Loucy (cell line): ENCODE data around the gene ETS2.

Source experiments
- H2AFZ ChIP-seq: fragments of 200-600 bp; sonication (generic); 2 replicates; pipeline ENCODE4 v1.6.0; 2016; ENCODE audit warnings: antibody characterized with exemption, mild to moderate bottlenecking, low read length, moderate library complexity
- H3F3A ChIP-seq: fragments of 200-600 bp; 2 replicates; pipeline ENCODE4 v1.6.0; 2016; ENCODE audit warnings: antibody characterized with exemption, low read depth, mild to moderate bottlenecking
- H3K27me3 ChIP-seq: fragments of 200-600 bp; sonication (generic); 2 replicates; pipeline ENCODE4 v1.6.1; 2014; ENCODE audit warnings: low read length, mild to moderate bottlenecking; ENCODE audit not compliant: insufficient read depth, poor library complexity, severe bottlenecking
- H3K36me3 ChIP-seq: fragments of 200-600 bp; sonication (generic); 2 replicates; pipeline ENCODE4 v1.6.1; 2016; ENCODE audit warnings: low read length; ENCODE audit not compliant: insufficient read depth
- H3K4me1 ChIP-seq: fragments of 200-600 bp; sonication (generic); 2 replicates; pipeline ENCODE4 v1.5.1; 2014; ENCODE audit warnings: low read length, mild to moderate bottlenecking; ENCODE audit not compliant: insufficient read depth, poor library complexity, severe bottlenecking
- H3K4me2 ChIP-seq: fragments of 200-600 bp; sonication (generic); 2 replicates; pipeline ENCODE4 v1.6.0; 2014; ENCODE audit warnings: antibody characterized with exemption, low read length, low read depth, mild to moderate bottlenecking; ENCODE audit not compliant: poor library complexity, severe bottlenecking
- H3K4me3 ChIP-seq: fragments of 200-600 bp; sonication (generic); 2 replicates; pipeline ENCODE4 v1.5.1; 2014; ENCODE audit warnings: low read length, mild to moderate bottlenecking, mixed read lengths; ENCODE audit not compliant: poor library complexity, severe bottlenecking
- H3K79me2 ChIP-seq: fragments of 200-600 bp; sonication (generic); 2 replicates; pipeline ENCODE4 v1.6.1; 2014; ENCODE audit warnings: low read length; ENCODE audit not compliant: insufficient read depth
- H3K9ac ChIP-seq: fragments of 200-600 bp; sonication (generic); 2 replicates; pipeline ENCODE4 v1.6.0; 2014; ENCODE audit warnings: mild to moderate bottlenecking, low read depth, low read length, moderate library complexity; ENCODE audit not compliant: poor library complexity, severe bottlenecking
- H3K9me2 ChIP-seq: fragments of 200-600 bp; sonication (generic); replicated peaks from 2 replicates; pipeline ENCODE4 v1.6.1; 2016; ENCODE audit warnings: low read depth, low read length, mixed read lengths
- H3K9me3 ChIP-seq: fragments of 200-600 bp; sonication (generic); 2 replicates; pipeline ENCODE4 v1.6.1; 2014; ENCODE audit warnings: mild to moderate bottlenecking, antibody characterized with exemption, low read length, low read depth; ENCODE audit not compliant: insufficient read depth
- H4K20me1 ChIP-seq: fragments of 200-600 bp; sonication (generic); 2 replicates; pipeline ENCODE4 v1.6.0; 2014; ENCODE audit warnings: antibody characterized with exemption, low read length, mild to moderate bottlenecking; ENCODE audit not compliant: insufficient read depth, poor library complexity, severe bottlenecking
- CTCF ChIP-seq: fragments of 200-600 bp; sonication (generic); conservative IDR thresholded peaks from 2 replicates; pipeline ENCODE4 v1.5.1; 2014; ENCODE audit warnings: mild to moderate bottlenecking, antibody characterized with exemption, low read length
- EZH2phosphoT487 ChIP-seq: fragments of 200-600 bp; IDR thresholded peaks from 2 replicates; pipeline ENCODE4 v1.6.1; 2018; ENCODE audit warnings: antibody characterized with exemption, mild to moderate bottlenecking, moderate library complexity, borderline replicate concordance

The ETS2 gene

GRCh38 chr21:38821248-38821647, 15.5 kb downstream of the ETS2 start:
- Histone ChIP-seq H3K9me3 (0 out of 2 replicates have a peak, but pooled peaks cover 3% of the 10 kb centered on the region), H3K4me1 (peaks cover 10% of the 10 kb centered on the region), H3K4me3 (no peak overlapping the region), H3K27me3 (no peaks in the 10 kb centered on the region), H3K9me2 (no peaks in the 10 kb centered on the region), H2AFZ (no peak overlapping the region), H4K20me1 (no peaks in the 10 kb centered on the region), H3K9ac (no peak overlapping the region), H3F3A (0 out of 2 replicates have a peak, but pooled peaks cover 4% of the 10 kb centered on the region), H3K79me2 (no peaks in the 10 kb centered on the region; the same call in 1 of the 2 replicates), H3K36me3 (peaks cover 82% of the 10 kb centered on the region), H3K4me2 (no peak overlapping the region)
- TF ChIP-seq EZH2phosphoT487, result no peak
- TF ChIP-seq CTCF, result no peak

GRCh38 chr21:38821959-38822682, 16.4 kb downstream of the ETS2 start:
- Histone ChIP-seq H3F3A (0 out of 2 replicates have a peak, but pooled peaks cover 4% of the 10 kb centered on the region), H3K9me2 (no peaks in the 10 kb centered on the region), H3K4me3 (no peak overlapping the region), H3K36me3 (peaks cover 74% of the 10 kb centered on the region), H3K9ac (no peak overlapping the region), H2AFZ (no peak overlapping the region), H3K9me3 (peaks cover 9% of the 10 kb centered on the region; the same call in 1 of the 2 replicates), H4K20me1 (no peaks in the 10 kb centered on the region), H3K79me2 (no peaks in the 10 kb centered on the region; the same call in 1 of the 2 replicates), H3K4me1 (peaks cover 10% of the 10 kb centered on the region), H3K4me2 (no peak overlapping the region), H3K27me3 (no peaks in the 10 kb centered on the region)
- no peak for TF ChIP-seq CTCF
- TF ChIP-seq EZH2phosphoT487, result no peak

- no peaks in the 10 kb centered on the region for H4K20me1 ChIP-seq
Measured at GRCh38 chr21:38822778-38823238, 17.1 kb downstream of the ETS2 start.

More at GRCh38 chr21:38822778-38823238, 17.1 kb downstream of the ETS2 start:
- Histone ChIP-seq H3F3A (0 out of 2 replicates have a peak, but pooled peaks cover 4% of the 10 kb centered on the region), H3K9me2 (no peaks in the 10 kb centered on the region), H3K27me3 (no peaks in the 10 kb centered on the region), H3K36me3 (peaks cover 67% of the 10 kb centered on the region), H3K9ac (no peak overlapping the region), H3K9me3 (peaks cover 9% of the 10 kb centered on the region; the same call in 1 of the 2 replicates), H3K4me2 (no peak overlapping the region), H3K79me2 (no peaks in the 10 kb centered on the region; the same call in 1 of the 2 replicates), H2AFZ (no peak overlapping the region), H3K4me1 (peaks cover 10% of the 10 kb centered on the region), H3K4me3 (no peak overlapping the region)
- TF ChIP-seq CTCF, result no peak
- TF ChIP-seq EZH2phosphoT487, result no peak
